HG02642 (cell line): ENCODE measurements around the gene SYT14.
"Not testable (repeated sequence)": the region's sequence is repeated elsewhere in the genome, so short reads cannot be mapped to it uniquely, and the experiment has no call there.

Experiments
- ATAC-seq: cut with Tn5 transposase; IDR thresholded peaks from one replicate; pipeline ENCODE4 v1.9.1; 2021; ENCODE audit warnings: mild to moderate bottlenecking; ENCODE audit not compliant: unreplicated experiment, poor library complexity

SYT14 gene

GRCh38 chr1:209937996-209938959, at the start of gene SYT14:
TSS of gene SYT14 (plus strand) at chr1:209938217. CDS start at chr1:209938265, 48 bp downstream.
- peak; percentile 31 for ATAC-seq

GRCh38 chr1:209888291-209889076, 49.5 kb upstream of the SYT14 start:
- not testable (repeated sequence) for ATAC-seq

- ATAC-seq: no peak
Measured at GRCh38 chr1:209889077-209889418, 49.0 kb upstream of the SYT14 start.

- no peak for ATAC-seq
Measured at GRCh38 chr1:209890641-209891330, 47.2 kb upstream of the SYT14 start.

GRCh38 chr1:209893751-209894150, 44.3 kb upstream of the SYT14 start:
- no peak for ATAC-seq

- ATAC-seq: no peak
Measured at GRCh38 chr1:209895709-209896108, 42.3 kb upstream of the SYT14 start.

- no peak for ATAC-seq
Measured at GRCh38 chr1:209896346-209896745, 41.7 kb upstream of the SYT14 start.

- ATAC-seq: not testable (repeated sequence)
Measured at GRCh38 chr1:209898271-209898670, 39.7 kb upstream of the SYT14 start.

GRCh38 chr1:209898851-209899250, 39.2 kb upstream of the SYT14 start:
- not testable (repeated sequence) for ATAC-seq

GRCh38 chr1:209899948-209900347, 38.1 kb upstream of the SYT14 start:
- ATAC-seq: no peak

GRCh38 chr1:209900734-209901133, 37.3 kb upstream of the SYT14 start:
- ATAC-seq: no peak

GRCh38 chr1:209901211-209901610, 36.8 kb upstream of the SYT14 start:
- no peak for ATAC-seq

- not testable (repeated sequence) for ATAC-seq
Measured at GRCh38 chr1:209904774-209905173, 33.2 kb upstream of the SYT14 start.

- no peak for ATAC-seq
Measured at GRCh38 chr1:209911746-209912145, 26.3 kb upstream of the SYT14 start.

GRCh38 chr1:209912306-209912705, 25.7 kb upstream of the SYT14 start:
- no peak for ATAC-seq

GRCh38 chr1:209919637-209920036, 18.4 kb upstream of the SYT14 start:
- ATAC-seq: not testable (repeated sequence)

GRCh38 chr1:209920844-209921243, 17.2 kb upstream of the SYT14 start:
- ATAC-seq: no peak

GRCh38 chr1:209924390-209924789, 13.6 kb upstream of the SYT14 start:
- ATAC-seq: no peak

GRCh38 chr1:209926045-209926444, 12.0 kb upstream of the SYT14 start:
- ATAC-seq: no peak

GRCh38 chr1:209927466-209927865, 10.6 kb upstream of the SYT14 start:
- ATAC-seq: no peak

GRCh38 chr1:209929751-209930150, 8.3 kb upstream of the SYT14 start:
- no peak for ATAC-seq
